IMR-90 (cell line): Measurements from ENCODE around the gene BRIP1.

ENCODE experiments used
- BHLHE40 ChIP-seq: fragments of 150-350 bp; IDR thresholded peaks from 2 replicates; pipeline ENCODE4 v1.6.1; 2016; ENCODE audit warnings: mild to moderate bottlenecking, low read depth, low read length
- CEBPB ChIP-seq: IDR thresholded peaks from 2 replicates; pipeline ENCODE4 v1.6.1; 2012; ENCODE audit warnings: low read depth, low read length, improper control_type of control experiment
- FOS ChIP-seq: fragments of 150-350 bp; IDR thresholded peaks from 2 replicates; pipeline ENCODE4 v1.6.1; 2016; ENCODE audit warnings: low read depth, low read length
- MAFK ChIP-seq: IDR thresholded peaks from 2 replicates; pipeline ENCODE4 v1.6.1; 2012; ENCODE audit warnings: low read depth, low read length, improper control_type of control experiment
- MAZ ChIP-seq: IDR thresholded peaks from 2 replicates; pipeline ENCODE4 v1.6.1; 2012; ENCODE audit warnings: low read depth, mild to moderate bottlenecking, low read length, improper control_type of control experiment, moderate library complexity, borderline replicate concordance
- MXI1 ChIP-seq: IDR thresholded peaks from 2 replicates; pipeline ENCODE4 v1.6.1; 2012; ENCODE audit warnings: low read depth, mild to moderate bottlenecking, low read length, moderate library complexity, borderline replicate concordance
- NFE2L2 ChIP-seq: fragments of 150-350 bp; IDR thresholded peaks from 2 replicates; pipeline ENCODE4 v1.6.1; 2016; ENCODE audit warnings: low read depth, mild to moderate bottlenecking, low read length
- POLR2A ChIP-seq: IDR thresholded peaks from 2 replicates; pipeline ENCODE4 v1.6.1; 2012; ENCODE audit warnings: mild to moderate bottlenecking, low read depth, low read length
- RAD21 ChIP-seq: IDR thresholded peaks from 2 replicates; pipeline ENCODE4 v1.6.1; 2012; ENCODE audit warnings: low read length, improper control_type of control experiment
- RCOR1 ChIP-seq: IDR thresholded peaks from 2 replicates; pipeline ENCODE4 v1.6.1; 2012; ENCODE audit warnings: mild to moderate bottlenecking, low read length, improper control_type of control experiment; ENCODE audit not compliant: insufficient replicate concordance
- RFX5 ChIP-seq: IDR thresholded peaks from 2 replicates; pipeline ENCODE4 v1.8.0; 2012; ENCODE audit warnings: low read depth, mild to moderate bottlenecking, low read length, moderate library complexity
- SMC3 ChIP-seq: fragments of 150-350 bp; IDR thresholded peaks from 2 replicates; pipeline ENCODE4 v1.6.1; 2016; ENCODE audit warnings: low read depth, mild to moderate bottlenecking, antibody characterized with exemption, low read length, moderate library complexity
- USF2 ChIP-seq: fragments of 150-350 bp; IDR thresholded peaks from 2 replicates; pipeline ENCODE4 v1.6.1; 2017; ENCODE audit warnings: mild to moderate bottlenecking, antibody characterized with exemption, low read length, low read depth
- TF ChIP-seq, protein P1 (sequence below): conservative IDR thresholded peaks from 2 replicates; pipeline ENCODE4 v1.5.1; 2012; ENCODE audit warnings: mild to moderate bottlenecking, low read depth, low read length, improper control_type of control experiment

DNA sequence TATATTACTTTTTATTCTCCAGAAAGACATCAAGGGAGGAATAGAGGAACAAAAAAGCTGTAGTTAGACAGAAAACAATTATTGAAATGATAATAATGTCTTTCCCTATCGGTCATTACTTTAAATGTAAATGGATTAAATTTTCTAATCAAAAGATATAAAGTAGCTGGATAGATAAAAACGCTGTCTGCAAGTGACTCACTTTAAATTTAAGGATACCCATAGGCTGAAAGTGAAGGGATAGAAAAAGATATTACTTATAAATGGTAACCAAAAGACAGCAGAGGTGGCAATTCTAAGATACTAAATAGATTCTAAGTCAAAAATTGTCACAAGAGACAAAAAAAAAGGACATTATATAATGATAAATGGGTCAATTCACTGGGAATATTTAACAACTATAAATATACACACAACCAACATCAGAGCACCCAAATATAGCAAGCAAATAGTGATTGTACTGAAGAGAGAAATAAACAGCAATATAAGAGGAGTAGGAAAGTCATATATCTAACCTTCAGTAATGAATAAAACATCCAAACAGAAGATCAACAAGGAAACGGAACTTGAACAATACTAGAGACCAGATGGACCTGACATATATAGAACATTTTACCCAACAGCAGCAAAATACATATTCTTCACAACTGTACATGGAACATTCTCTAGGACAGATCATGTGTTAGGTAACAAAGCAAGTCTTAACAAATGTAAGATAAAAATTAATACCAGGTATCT, 116.9 kb downstream of the BRIP1 start:
- TF ChIP-seq, protein P1, sequence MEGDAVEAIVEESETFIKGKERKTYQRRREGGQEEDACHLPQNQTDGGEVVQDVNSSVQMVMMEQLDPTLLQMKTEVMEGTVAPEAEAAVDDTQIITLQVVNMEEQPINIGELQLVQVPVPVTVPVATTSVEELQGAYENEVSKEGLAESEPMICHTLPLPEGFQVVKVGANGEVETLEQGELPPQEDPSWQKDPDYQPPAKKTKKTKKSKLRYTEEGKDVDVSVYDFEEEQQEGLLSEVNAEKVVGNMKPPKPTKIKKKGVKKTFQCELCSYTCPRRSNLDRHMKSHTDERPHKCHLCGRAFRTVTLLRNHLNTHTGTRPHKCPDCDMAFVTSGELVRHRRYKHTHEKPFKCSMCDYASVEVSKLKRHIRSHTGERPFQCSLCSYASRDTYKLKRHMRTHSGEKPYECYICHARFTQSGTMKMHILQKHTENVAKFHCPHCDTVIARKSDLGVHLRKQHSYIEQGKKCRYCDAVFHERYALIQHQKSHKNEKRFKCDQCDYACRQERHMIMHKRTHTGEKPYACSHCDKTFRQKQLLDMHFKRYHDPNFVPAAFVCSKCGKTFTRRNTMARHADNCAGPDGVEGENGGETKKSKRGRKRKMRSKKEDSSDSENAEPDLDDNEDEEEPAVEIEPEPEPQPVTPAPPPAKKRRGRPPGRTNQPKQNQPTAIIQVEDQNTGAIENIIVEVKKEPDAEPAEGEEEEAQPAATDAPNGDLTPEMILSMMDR, result no peak
- no peak for TF ChIP-seq BHLHE40
- no peak for TF ChIP-seq SMC3
- no peak for TF ChIP-seq POLR2A
- TF ChIP-seq RCOR1, result no peak
- no peak for TF ChIP-seq CEBPB
- TF ChIP-seq RFX5, result no peak
- TF ChIP-seq RAD21, result no peak
- no peak for TF ChIP-seq MAZ
- no peak for TF ChIP-seq MXI1
- no peak for TF ChIP-seq NFE2L2
- no peak for TF ChIP-seq FOS
- no peak for TF ChIP-seq MAFK
- TF ChIP-seq USF2, result no peak
